Astrocyte (in vitro differentiated cells and primary cell): ENCODE data around the gene NPTXR.

ENCODE experiments used
- CTCF ChIP-seq: IDR thresholded peaks from 2 replicates; pipeline ENCODE4 v1.5.1; 2011; ENCODE audit warnings: low read depth, mild to moderate bottlenecking, inconsistent platforms, low read length, moderate library complexity; ENCODE audit not compliant: insufficient read depth
- EZH2 ChIP-seq: IDR thresholded peaks from 2 replicates; pipeline ENCODE4 v1.6.1; 2012; ENCODE audit warnings: mild to moderate bottlenecking, low read length, inconsistent platforms; ENCODE audit not compliant: insufficient read depth

GRCh38 chr22:38828616-38829205, 15.1 kb downstream of the NPTXR start:
- TF ChIP-seq CTCF: no peak
- TF ChIP-seq EZH2: no peak
